Ishikawa (cell line): ENCODE data around the gene XPO5.

Experiments
- CEBPB ChIP-seq: IDR thresholded peaks from 2 replicates; pipeline ENCODE4 v1.6.1; 2012
- CREB1 ChIP-seq: IDR thresholded peaks from 2 replicates; pipeline ENCODE4 v1.6.1; 2012; ENCODE audit warnings: low read depth
- EP300 ChIP-seq: IDR thresholded peaks from 2 replicates; pipeline ENCODE4 v1.6.1; 2012; ENCODE audit warnings: borderline replicate concordance
- MAX ChIP-seq: IDR thresholded peaks from 2 replicates; pipeline ENCODE4 v1.6.1; 2012
- RAD21 ChIP-seq: IDR thresholded peaks from 2 replicates; pipeline ENCODE4 v1.6.1; 2012; ENCODE audit warnings: low read depth
- REST ChIP-seq: IDR thresholded peaks from 2 replicates; pipeline ENCODE4 v1.6.1; 2012; ENCODE audit warnings: low read depth, mild to moderate bottlenecking
- TAF1 ChIP-seq: IDR thresholded peaks from 2 replicates; pipeline ENCODE4 v1.6.1; 2012; ENCODE audit warnings: low read depth, mild to moderate bottlenecking
- TCF12 ChIP-seq: IDR thresholded peaks from 2 replicates; pipeline ENCODE4 v1.6.1; 2012; ENCODE audit warnings: low read depth
- TEAD4 ChIP-seq: IDR thresholded peaks from 2 replicates; pipeline ENCODE4 v1.6.1; 2012
- YY1 ChIP-seq: IDR thresholded peaks from 2 replicates; pipeline ENCODE4 v1.6.1; 2012; ENCODE audit warnings: low read depth
- ZBTB7A ChIP-seq: IDR thresholded peaks from 2 replicates; pipeline ENCODE4 v1.6.1; 2012; ENCODE audit warnings: low read depth

GRCh38 chr6:43497689-43498088 is 78.1 kb downstream of the XPO5 start:
- TF ChIP-seq MAX (no peak), YY1 (no peak), TAF1 (no peak), REST (no peak), CREB1 (no peak), CEBPB (no peak), EP300 (no peak), TCF12 (no peak), ZBTB7A (no peak), RAD21 (no peak), TEAD4 (no peak)
